GM23248 (cell line): ENCODE data around the gene GLP1R. TPM values are rescaled to one million over a fixed set of nuclear protein-coding genes. Genes with fewer than 3 reads are reported as not detected.

Experiments used
- DNase-seq: peaks from one replicate; pipeline ENCODE4 v3.0.0-alpha.2; 2015
- H2AFZ ChIP-seq: fragments of 200-600 bp; sonication (generic); 2 replicates; pipeline ENCODE4 v1.6.1; 2016; ENCODE audit warnings: antibody characterized with exemption
- H3F3A ChIP-seq: fragments of 200-600 bp; sonication (generic); 2 replicates; pipeline ENCODE4 v1.6.1; 2016; ENCODE audit warnings: mild to moderate bottlenecking, antibody characterized with exemption, mixed run types; ENCODE audit not compliant: insufficient read depth
- H3K27ac ChIP-seq: fragments of 200-600 bp; sonication (generic); 2 replicates; pipeline ENCODE4 v1.5.1; 2016; ENCODE audit warnings: mild to moderate bottlenecking
- H3K27me3 ChIP-seq: fragments of 200-600 bp; sonication (generic); replicated peaks from 2 replicates; pipeline ENCODE4 v1.6.1; 2016; ENCODE audit warnings: mild to moderate bottlenecking; ENCODE audit not compliant: insufficient read depth
- H3K36me3 ChIP-seq: fragments of 200-600 bp; sonication (generic); 2 replicates; pipeline ENCODE4 v1.6.1; 2016; ENCODE audit warnings: low read depth, mild to moderate bottlenecking
- H3K4me1 ChIP-seq: fragments of 200-600 bp; sonication (generic); 2 replicates; pipeline ENCODE4 v1.6.1; 2016; ENCODE audit warnings: mild to moderate bottlenecking; ENCODE audit not compliant: insufficient read depth
- H3K4me2 ChIP-seq: fragments of 200-600 bp; sonication (generic); one replicate; pipeline ENCODE4 v1.6.1; 2016; ENCODE audit warnings: mild to moderate bottlenecking; ENCODE audit not compliant: unreplicated experiment
- H3K4me3 ChIP-seq: fragments of 200-600 bp; sonication (generic); 2 replicates; pipeline ENCODE4 v1.5.1; 2016; ENCODE audit warnings: mild to moderate bottlenecking
- H3K79me2 ChIP-seq: fragments of 200-600 bp; sonication (generic); 2 replicates; pipeline ENCODE4 v1.6.1; 2016; ENCODE audit warnings: mild to moderate bottlenecking; ENCODE audit not compliant: insufficient read depth
- H3K9ac ChIP-seq: fragments of 200-600 bp; sonication (generic); 2 replicates; pipeline ENCODE4 v1.6.1; 2016; ENCODE audit warnings: mild to moderate bottlenecking
- H3K9me2 ChIP-seq: fragments of 200-600 bp; sonication (generic); 2 replicates; pipeline ENCODE4 v1.6.1; 2016; ENCODE audit warnings: mixed run types, mild to moderate bottlenecking, moderate library complexity; ENCODE audit not compliant: insufficient read depth
- H3K9me3 ChIP-seq: fragments of 200-600 bp; sonication (generic); one replicate; pipeline ENCODE4 v1.6.1; 2017; ENCODE audit warnings: low read depth
- H4K20me1 ChIP-seq: fragments of 200-600 bp; sonication (generic); 2 replicates; pipeline ENCODE4 v1.6.0; 2016; ENCODE audit not compliant: insufficient read depth
- EZH2phosphoT487 ChIP-seq: fragments of 200-600 bp; sonication (generic); IDR thresholded peaks from 2 replicates; pipeline ENCODE4 v1.6.1; 2018; ENCODE audit warnings: antibody characterized with exemption, moderate library complexity, mild to moderate bottlenecking, low read depth; ENCODE audit not compliant: insufficient read depth
- WGBS, 2 experiments: methylation state at CpG; one replicate each; pipeline ENCODE4 v1.1.6; 2015 to 2017; ENCODE audit warnings: low lambda C conversion rate in 2 of 2, low coverage in 1 of 2; ENCODE audit errors: missing lambda C conversion rate in 2 of 2; 5-methylcytosine and 5-hydroxymethylcytosine counted together
- in situ Hi-C: fragments of 300-500 bp; cut with MboI; formaldehyde crosslinking; loops from 2 replicates; pipeline ENCODE4 v1.15.0; 2020
- polyA plus RNA-seq: library from polyadenylated mRNA; unstranded; fragments of >200 nt; fragmentation: Nextera tagmentation; extraction: Ambion mirVana; gene quantifications from 2 replicates; pipeline ENCODE4 v1.2.1, GENCODE V29; 2016
- total RNA-seq: library from RNA; depleted of rRNA; stranded (reverse); fragments of >200 nt; shearing (Covaris generic); gene quantifications from 2 replicates; pipeline ENCODE4 v1.2.3, GENCODE V29; 2014; rRNA removed

Gene GLP1R
- total and polyA plus RNA-seq, 2 experiments from 2014 or later = not detected

GRCh38 chr6:39137245-39137644 lies 88.7 kb downstream of the GLP1R start:
- Histone ChIP-seq H3K9me2 (no peaks in the 10 kb centered on the region), H3K36me3 (no peaks in the 10 kb centered on the region), H3K27ac (no peak overlapping the region), H3K4me2 (no peak overlapping the region), H3K27me3 (no peaks in the 10 kb centered on the region; the same call in 1 of the 2 replicates), H3K4me3 (no peak overlapping the region), H3K9ac (no peak overlapping the region), H3F3A (no peaks in the 10 kb centered on the region), H4K20me1 (no peaks in the 10 kb centered on the region), H2AFZ (no peak overlapping the region), H3K79me2 (no peaks in the 10 kb centered on the region), H3K9me3 (no peaks in the 10 kb centered on the region), H3K4me1 (no peaks in the 10 kb centered on the region)
- 4 to 19% methylated on average over 2 of the region's 2 CpGs for WGBS, 2 experiments
- in situ Hi-C loops = no loop called here
- DNase-seq = peak; percentile 56
- TF ChIP-seq EZH2phosphoT487 = no peak

Other genes with a start within 250 kb of the GLP1R start
- 17.2 and 20.2 TPM in 2 replicates for gene SAYSD1, start 66.4 kb downstream of the GLP1R start, total RNA-seq
- gene SAYSD1, start 66.4 kb downstream of the GLP1R start, polyA plus RNA-seq = 14.4 and 15.0 TPM in 2 replicates
- gene KCNK5, start 180.7 kb downstream of the GLP1R start, total RNA-seq = not detected in 2 replicates
- gene KCNK5, start 180.7 kb downstream of the GLP1R start, polyA plus RNA-seq = not detected in 2 replicates